ENCODE results near the gene ADAMTSL3. TPM values are rescaled to one million over a fixed set of nuclear protein-coding genes. Genes with fewer than 3 reads are reported as not detected.

Gene ADAMTSL3
- total and polyA plus RNA-seq, 2 of the 8 experiments (the other 6 are each of a cell fraction or from before 2014, with no cell fraction given), result 0.35 to 1.4 TPM

GRCh38 chr15:83643201-83643600, 10.7 kb upstream of the ADAMTSL3 start:
- DNase-seq (ENCODE audit: low read depth in 1 of 2, low spot score in 2 of 2) (no peak), FAIRE-seq (no peak)
- H2BK5ac ChIP-seq (ENCODE audit: low read depth, low read length), result no peak overlapping the region
- no peaks in the 10 kb centered on the region for H3K36me3 ChIP-seq (ENCODE audit: control insufficient read depth in 2 of 4, insufficient read depth in 4 of 4, low read length in 3 of 4)
- no peak overlapping the region for H2AK5ac ChIP-seq (ENCODE audit: low read depth, low read length)
- no peaks in the 10 kb centered on the region for H3K79me1 ChIP-seq (ENCODE audit: low read depth, low read length)
- no peak overlapping the region for H2BK120ac ChIP-seq (replicated peaks; ENCODE audit: low read depth, low read length)
- H2BK20ac ChIP-seq (ENCODE audit: low read length), result no peak overlapping the region
- no peaks in the 10 kb centered on the region for H4K20me1 ChIP-seq (replicated peaks in 1 of 2; ENCODE audit: control insufficient read depth in 1 of 2, insufficient read depth in 2 of 2, low read length in 2 of 2)
- H3K4ac ChIP-seq (replicated peaks; ENCODE audit: insufficient read length, low read depth, low read length), result no peak overlapping the region
- H2BK15ac ChIP-seq (ENCODE audit: low read length), result no peak overlapping the region
- H3K4me2 ChIP-seq (ENCODE audit: insufficient read depth in 1 of 2, low read depth in 2 of 2, low read length in 2 of 2), result no peak overlapping the region
- H3K18ac ChIP-seq (ENCODE audit: extremely low read depth, low read length), result no peak overlapping the region
- no peak overlapping the region for H3K56ac ChIP-seq (replicated peaks; ENCODE audit: insufficient read length, low read depth, low read length)
- CTCF ChIA-PET (ENCODE audit: partially characterized antibody), result interaction anchor here (0.8 to 2.2 kb wide), 4 partner anchors 14 to 392 kb away, joined by 3 to 9 read pairs (median 4); partner anchors contain the start of gene SH3GL3
- H3K9ac ChIP-seq (replicated peaks in 1 of 4; ENCODE audit: extremely low read depth in 1 of 4, low read depth in 3 of 4, low read length in 3 of 4), result no peak overlapping the region
- H3K23me2 ChIP-seq (ENCODE audit: low read depth, low read length), result no peaks in the 10 kb centered on the region
- H3K79me2 ChIP-seq (ENCODE audit: control insufficient read depth in 1 of 2, insufficient read depth in 2 of 2, low read length in 2 of 2), result no peaks in the 10 kb centered on the region
- H3K27me3 ChIP-seq (replicated peaks in 1 of 4; ENCODE audit: control insufficient read depth in 3 of 4, extremely low read depth in 1 of 4, insufficient read depth in 3 of 4, low read length in 3 of 4), result no peaks in the 10 kb centered on the region
- no peak overlapping the region for H4K8ac ChIP-seq (ENCODE audit: extremely low read depth, insufficient read depth, low read length)
- H3K4me1 ChIP-seq (replicated peaks in 1 of 4; ENCODE audit: control insufficient read depth in 3 of 4, insufficient read depth in 4 of 4, low read length in 3 of 4), result no peaks in the 10 kb centered on the region
- no peak overlapping the region for H3K27ac ChIP-seq (ENCODE audit: low read depth, low read length)
- H2AFZ ChIP-seq (ENCODE audit: low read length), result no peak overlapping the region
- POLR2A ChIA-PET (ENCODE audit: partially characterized antibody), result no interaction called here
- no peak overlapping the region for H3K4me3 ChIP-seq (ENCODE audit: extremely low read depth in 1 of 4, insufficient read depth in 2 of 4, low read depth in 3 of 4, low read length in 4 of 4)
- no peak overlapping the region for H3K23ac ChIP-seq (ENCODE audit: insufficient read length)
- H4K91ac ChIP-seq (replicated peaks; ENCODE audit: insufficient read length, low read length), result no peak overlapping the region
- no peak overlapping the region for H4K5ac ChIP-seq (ENCODE audit: insufficient read length, low read depth, low read length)
- H3K9me3 ChIP-seq (ENCODE audit: insufficient read depth in 2 of 2, low read depth in 1 of 2, low read length in 1 of 2), result no peaks in the 10 kb centered on the region
- TF ChIP-seq BACH1 (IDR thresholded peaks at IDR 0.05; ENCODE audit: low read length) (no peak), CBX5 (IDR thresholded peaks at IDR 0.05; ENCODE audit: low read depth, low read length) (no peak), ASH2L (IDR thresholded peaks at IDR 0.05; ENCODE audit: low read length) (no peak), KDM5A (IDR thresholded peaks at IDR 0.05; ENCODE audit: low read length) (no peak)
- H2BK12ac ChIP-seq (ENCODE audit: low read depth, low read length), result no peak overlapping the region
- H3K14ac ChIP-seq (ENCODE audit: insufficient read length), result no peak overlapping the region
